ENCODE data around the gene ADAM12.

DNA sequence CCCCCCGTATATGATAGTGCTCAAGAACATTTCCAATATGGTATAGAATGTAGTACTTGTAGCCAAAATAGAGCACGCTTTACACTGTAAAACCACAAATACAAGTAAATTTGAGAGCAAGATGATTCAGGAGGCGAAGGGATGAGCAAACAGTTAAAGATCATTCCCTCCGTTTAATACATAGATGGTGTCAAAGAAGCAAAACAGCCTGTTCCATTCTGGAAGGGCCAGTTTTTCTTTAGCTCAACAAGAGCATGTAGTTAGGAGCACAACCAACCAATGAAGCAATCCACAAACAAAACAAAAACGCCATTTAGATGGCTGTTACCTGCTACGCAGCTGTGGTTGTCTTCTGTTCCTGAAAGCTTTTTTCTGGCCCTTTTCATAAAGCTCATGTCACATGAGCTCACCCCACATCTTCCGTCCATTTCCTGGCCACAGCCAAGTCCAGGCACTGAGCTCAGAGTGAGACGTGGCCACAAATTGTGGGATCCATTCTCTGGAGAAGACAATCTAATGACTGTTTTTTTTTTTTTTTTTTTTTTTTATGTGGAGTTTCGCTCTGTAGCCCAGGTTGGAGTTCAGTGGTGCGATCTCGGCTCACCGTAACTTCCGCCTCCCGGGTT lies 306.3 kb downstream of the ADAM12 start:
- TF ChIP-seq CTCF (IDR thresholded peaks at IDR 0.05), result no peak
- TF ChIP-seq POLR2A (IDR thresholded peaks at IDR 0.05; ENCODE audit: low read depth), result no peak
- no peak for TF ChIP-seq EP300 (IDR thresholded peaks at IDR 0.05)
